Stimulated activated CD8-positive, alpha-beta memory T cell treated with anti-CD3 and anti-CD28 coated beads, Interleukin-15, amount 100 ng/mL, for 48 hours (primary cell): ENCODE measurements around the gene LAMTOR4.

Experiments used
- DNase-seq, 2 donors: peaks; one replicate each; pipeline ENCODE4 v3.0.0-alpha.2; 2020; ENCODE audit warnings: low read depth in 2 of 2

Gene LAMTOR4

GRCh38 chr7:100153708-100154535 lies 5.2 kb downstream of the LAMTOR4 start:
- no peak for DNase-seq

GRCh38 chr7:100154651-100155491 lies 6.2 kb downstream of the LAMTOR4 start:
- DNase-seq: no peak

- DNase-seq: no peak
These were observed 7.0 kb downstream of the LAMTOR4 start for GRCh38 chr7:100155553-100156317.

GRCh38 chr7:100156331-100157068 lies 7.8 kb downstream of the LAMTOR4 start:
- no peak for DNase-seq

GRCh38 chr7:100157069-100157333 lies 8.3 kb downstream of the LAMTOR4 start:
- no peak for DNase-seq

- no peak for DNase-seq
These were observed 8.9 kb downstream of the LAMTOR4 start for GRCh38 chr7:100157334-100158228.

- DNase-seq: peak; percentile 88 to 89
These were observed 9.7 kb downstream of the LAMTOR4 start, which contains the start of gene TRAPPC14 for GRCh38 chr7:100158229-100159098. Gene TRAPPC14, minus strand, starts transcription at chr7:100158723. Its CDS starts 224 bp downstream, at chr7:100158499.

- DNase-seq: no peak
These were observed 10.4 kb downstream of the LAMTOR4 start for GRCh38 chr7:100159099-100159623.

- DNase-seq: no peak
These were observed 11.3 kb downstream of the LAMTOR4 start for GRCh38 chr7:100160067-100160466.

GRCh38 chr7:100163006-100163531 lies 14.4 kb downstream of the LAMTOR4 start:
- no peak for DNase-seq

- no peak for DNase-seq
These were observed 15.2 kb downstream of the LAMTOR4 start for GRCh38 chr7:100163871-100164270.

GRCh38 chr7:100166317-100166940 lies 17.7 kb downstream of the LAMTOR4 start:
- DNase-seq: no peak

- no peak for DNase-seq
These were observed 18.5 kb downstream of the LAMTOR4 start for GRCh38 chr7:100166970-100167911.

- DNase-seq: no peak
These were observed 19.2 kb downstream of the LAMTOR4 start for GRCh38 chr7:100167912-100168323.

GRCh38 chr7:100169147-100169850 lies 20.6 kb downstream of the LAMTOR4 start:
- DNase-seq: no peak

GRCh38 chr7:100170101-100170897 lies 21.6 kb downstream of the LAMTOR4 start:
- no peak for DNase-seq
